ENCODE results near the gene RTN3. TPM values are rescaled to one million over a fixed set of nuclear protein-coding genes. Genes with fewer than 3 reads are reported as not detected.

The RTN3 gene
- total RNA-seq, 1 donor from 2014 or later: 279 TPM

- Histone ChIP-seq H3K27ac (no peak overlapping the region), H3K4me1 (no peaks in the 10 kb centered on the region), H3F3A (ENCODE audit: low read depth) (no peaks in the 10 kb centered on the region), H3K9me3 (ENCODE audit: low read depth) (no peaks in the 10 kb centered on the region), H4K20me1 (ENCODE audit: low read depth) (no peaks in the 10 kb centered on the region), H3K36me3 (no peaks in the 10 kb centered on the region), H3K4me3 (no peak overlapping the region), H3K9ac (no peak overlapping the region), H2AFZ (replicated peaks) (no peak overlapping the region), H3K4me2 (no peak overlapping the region), H3K27me3 (no peaks in the 10 kb centered on the region), H3K79me2 (ENCODE audit: low read depth) (no peaks in the 10 kb centered on the region)
- no peaks in the 10 kb centered on the region for H3K9me3 Mint-ChIP-seq
- DNase-seq (ENCODE audit: low spot score): no peak
- H3K27me3 Mint-ChIP-seq (ENCODE audit: insufficient read depth, low read depth): peaks cover 3% of the 10 kb centered on the region
- TF ChIP-seq CTCF (IDR thresholded peaks at IDR 0.05) (no peak), EZH2phosphoT487 (IDR thresholded peaks at IDR 0.05) (no peak), EZH2 (IDR thresholded peaks at IDR 0.05) (no peak)
- no peak overlapping the region for H3K27ac Mint-ChIP-seq
- H3K4me3 Mint-ChIP-seq: no peak overlapping the region
- no peaks in the 10 kb centered on the region for H3K4me1 Mint-ChIP-seq
- H3K36me3 Mint-ChIP-seq: peaks cover 25% of the 10 kb centered on the region
These were observed 28.6 kb upstream of the RTN3 start for GRCh38 chr11:63652671-63653070.

- no peaks in the 10 kb centered on the region for H3K9me3 Mint-ChIP-seq
- no peak overlapping the region for H3K27ac Mint-ChIP-seq
- no peaks in the 10 kb centered on the region for H3K36me3 ChIP-seq
- peaks cover 27% of the 10 kb centered on the region for H4K20me1 ChIP-seq (ENCODE audit: low read depth)
- peaks cover 66% of the 10 kb centered on the region for H3K79me2 ChIP-seq (ENCODE audit: low read depth)
- H3K36me3 Mint-ChIP-seq: peaks cover 7% of the 10 kb centered on the region
- no peaks in the 10 kb centered on the region for H3K9me3 ChIP-seq (ENCODE audit: low read depth)
- no peaks in the 10 kb centered on the region for H3K4me1 ChIP-seq
- H3F3A ChIP-seq (ENCODE audit: low read depth): no peaks in the 10 kb centered on the region
- H2AFZ ChIP-seq (replicated peaks): no peak overlapping the region
- H3K9ac ChIP-seq: no peak overlapping the region
- no peak overlapping the region for H3K4me2 ChIP-seq
- H3K27ac ChIP-seq: no peak overlapping the region
- H3K27me3 Mint-ChIP-seq (ENCODE audit: insufficient read depth, low read depth): peaks cover 2% of the 10 kb centered on the region
- H3K4me1 Mint-ChIP-seq: peaks cover 8% of the 10 kb centered on the region
- DNase-seq (ENCODE audit: low spot score): no peak
- no peak for TF ChIP-seq EZH2phosphoT487 (IDR thresholded peaks at IDR 0.05)
- TF ChIP-seq EZH2 (IDR thresholded peaks at IDR 0.05): no peak
- no peak for TF ChIP-seq CTCF (IDR thresholded peaks at IDR 0.05)
- H3K27me3 ChIP-seq: no peaks in the 10 kb centered on the region
- no peak overlapping the region for H3K4me3 Mint-ChIP-seq
- H3K4me3 ChIP-seq: no peak overlapping the region
These were observed 20.3 kb upstream of the RTN3 start for GRCh38 chr11:63660972-63661371.

- Histone ChIP-seq H3K9ac (no peak overlapping the region), H3K4me2 (no peak overlapping the region), H3K79me2 (ENCODE audit: low read depth) (peaks cover 94% of the 10 kb centered on the region), H3K27me3 (no peaks in the 10 kb centered on the region), H3K4me3 (no peak overlapping the region), H3K36me3 (no peaks in the 10 kb centered on the region), H3K27ac (no peak overlapping the region), H3K4me1 (no peaks in the 10 kb centered on the region), H2AFZ (replicated peaks) (no peak overlapping the region), H4K20me1 (ENCODE audit: low read depth) (peaks cover 37% of the 10 kb centered on the region), H3F3A (ENCODE audit: low read depth) (no peaks in the 10 kb centered on the region), H3K9me3 (ENCODE audit: low read depth) (no peaks in the 10 kb centered on the region)
- Mint-ChIP-seq H3K4me3 (no peak overlapping the region), H3K9me3 (no peaks in the 10 kb centered on the region), H3K27ac (no peak overlapping the region), H3K4me1 (peaks cover 8% of the 10 kb centered on the region), H3K27me3 (ENCODE audit: insufficient read depth, low read depth) (peaks cover 2% of the 10 kb centered on the region), H3K36me3 (peaks cover 5% of the 10 kb centered on the region)
- no peak for DNase-seq (ENCODE audit: low spot score)
- no peak for TF ChIP-seq EZH2 (IDR thresholded peaks at IDR 0.05)
- TF ChIP-seq CTCF (IDR thresholded peaks at IDR 0.05): no peak
- no peak for TF ChIP-seq EZH2phosphoT487 (IDR thresholded peaks at IDR 0.05)
These were observed 17.5 kb upstream of the RTN3 start for GRCh38 chr11:63663809-63664208.

All from neural progenitor cell (in vitro differentiated cells).